Measurements from ENCODE around the gene RRBP1.

The RRBP1 gene

DNA sequence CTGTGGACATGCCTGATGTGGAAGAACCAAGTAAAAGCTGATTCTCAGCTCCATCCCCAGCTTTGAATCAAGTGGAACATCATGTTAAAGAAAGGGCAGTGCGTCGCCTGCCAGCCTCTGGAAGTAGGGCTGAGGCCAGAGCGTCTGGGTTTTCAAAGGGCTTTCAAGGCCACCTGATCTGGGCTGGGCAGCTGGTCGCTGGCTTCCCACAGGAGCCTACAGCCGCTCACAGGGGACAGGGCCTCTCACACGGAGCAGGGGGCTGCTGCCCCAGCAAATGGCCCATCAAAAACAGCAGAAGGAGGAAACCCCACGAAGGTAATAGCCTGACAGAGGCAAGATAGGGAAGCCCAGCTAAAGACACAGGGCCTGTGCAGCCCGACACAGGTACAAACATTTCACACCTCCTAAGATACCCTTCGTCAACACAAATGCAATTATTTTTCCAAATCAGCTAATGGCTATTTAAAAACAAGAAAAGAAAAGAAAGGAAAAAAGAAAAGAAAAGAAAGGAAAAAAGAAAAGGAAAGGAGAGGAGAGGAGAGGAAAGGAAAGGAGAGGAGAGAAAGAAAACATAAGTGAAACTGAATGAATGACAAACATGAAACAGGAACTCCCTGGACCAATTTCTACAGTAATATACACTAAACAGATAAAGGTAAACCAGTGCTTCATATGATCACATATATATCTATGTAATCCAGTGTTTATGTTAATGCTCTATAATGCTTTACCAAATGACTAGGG lies 24.8 kb downstream of the RRBP1 start:
- no peak overlapping the region for H3K4me3 Mint-ChIP-seq

DNA sequence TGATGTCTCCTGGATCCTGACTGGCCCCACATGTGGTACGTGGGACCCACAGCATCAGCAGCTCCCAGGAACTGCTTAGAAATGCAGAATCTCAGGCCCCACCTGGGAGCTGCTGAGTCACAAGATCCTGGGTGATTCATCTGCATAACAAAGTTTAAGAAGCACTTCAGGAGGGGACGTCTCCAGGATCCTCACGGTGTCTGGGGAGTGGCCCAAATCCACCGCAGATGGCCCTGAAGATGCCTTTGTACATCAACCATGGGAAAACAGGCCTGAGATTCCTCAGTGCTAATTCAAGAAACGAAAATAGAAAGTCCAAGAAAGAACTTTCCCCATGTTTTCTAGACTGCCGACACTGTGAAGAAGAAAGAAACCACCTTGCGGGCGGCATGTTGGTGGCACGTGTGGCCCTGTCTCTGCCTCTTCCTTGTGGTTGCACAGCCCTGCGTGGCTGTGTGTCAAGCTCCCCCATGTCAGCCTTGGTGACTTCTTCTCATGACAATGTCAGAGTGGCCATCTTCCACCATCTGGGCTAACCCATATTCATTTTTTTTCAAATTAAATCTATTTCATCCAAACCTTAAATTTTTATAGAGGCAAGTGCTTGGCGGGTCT lies 26.1 kb downstream of the RRBP1 start:
- H3K4me3 Mint-ChIP-seq = no peak overlapping the region
- H3K4me1 Mint-ChIP-seq = peaks cover 71% of the 10 kb centered on the region
- peak overlapping the region in 2 of 3 experiments; percentile 26 to 39 for H3K27ac Mint-ChIP-seq
- no peaks in the 10 kb centered on the region for H3K27me3 Mint-ChIP-seq (ENCODE audit: low read depth)
- H3K36me3 Mint-ChIP-seq (ENCODE audit: low read depth) = peaks cover 57% of the 10 kb centered on the region
- TF ChIP-seq, protein P1, sequence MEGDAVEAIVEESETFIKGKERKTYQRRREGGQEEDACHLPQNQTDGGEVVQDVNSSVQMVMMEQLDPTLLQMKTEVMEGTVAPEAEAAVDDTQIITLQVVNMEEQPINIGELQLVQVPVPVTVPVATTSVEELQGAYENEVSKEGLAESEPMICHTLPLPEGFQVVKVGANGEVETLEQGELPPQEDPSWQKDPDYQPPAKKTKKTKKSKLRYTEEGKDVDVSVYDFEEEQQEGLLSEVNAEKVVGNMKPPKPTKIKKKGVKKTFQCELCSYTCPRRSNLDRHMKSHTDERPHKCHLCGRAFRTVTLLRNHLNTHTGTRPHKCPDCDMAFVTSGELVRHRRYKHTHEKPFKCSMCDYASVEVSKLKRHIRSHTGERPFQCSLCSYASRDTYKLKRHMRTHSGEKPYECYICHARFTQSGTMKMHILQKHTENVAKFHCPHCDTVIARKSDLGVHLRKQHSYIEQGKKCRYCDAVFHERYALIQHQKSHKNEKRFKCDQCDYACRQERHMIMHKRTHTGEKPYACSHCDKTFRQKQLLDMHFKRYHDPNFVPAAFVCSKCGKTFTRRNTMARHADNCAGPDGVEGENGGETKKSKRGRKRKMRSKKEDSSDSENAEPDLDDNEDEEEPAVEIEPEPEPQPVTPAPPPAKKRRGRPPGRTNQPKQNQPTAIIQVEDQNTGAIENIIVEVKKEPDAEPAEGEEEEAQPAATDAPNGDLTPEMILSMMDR (IDR thresholded peaks at IDR 0.05; ENCODE audit: unreplicated experiment in 3 of 3) = no peak
- no peaks in the 10 kb centered on the region for H3K9me3 Mint-ChIP-seq

More for the DNA sequence above, 24.8 kb downstream of the RRBP1 start:
- TF ChIP-seq, protein P1 (IDR thresholded peaks at IDR 0.05; ENCODE audit: unreplicated experiment in 3 of 3) = no peak
- Mint-ChIP-seq H3K4me1 (peaks cover 74% of the 10 kb centered on the region), H3K9me3 (no peaks in the 10 kb centered on the region), H3K27ac (peak overlapping the region in 2 of 3 experiments; percentile 39 to 62), H3K27me3 (ENCODE audit: low read depth) (no peaks in the 10 kb centered on the region), H3K36me3 (ENCODE audit: low read depth) (peaks cover 68% of the 10 kb centered on the region)

DNA sequence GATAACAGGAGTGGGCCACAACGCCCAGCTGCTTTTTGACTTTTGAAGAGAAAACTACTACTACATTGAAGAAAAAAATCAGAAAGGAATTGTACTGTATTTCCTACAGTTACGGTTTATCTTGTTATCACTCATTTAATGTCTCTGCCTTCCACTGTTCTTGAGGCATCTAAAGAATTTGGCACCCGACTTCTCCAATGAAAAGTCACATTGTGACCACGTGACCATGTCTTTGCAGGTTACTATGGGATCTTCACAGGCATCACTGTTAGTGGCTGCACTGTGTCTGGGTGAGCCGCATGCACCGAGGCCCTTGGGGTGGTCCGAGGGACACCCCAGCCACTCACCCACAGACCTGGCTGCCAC lies 26.8 kb downstream of the RRBP1 start:
- TF ChIP-seq, protein P1 (IDR thresholded peaks at IDR 0.05; ENCODE audit: unreplicated experiment in 3 of 3) = no peak
- Mint-ChIP-seq H3K27me3 (ENCODE audit: low read depth) (no peaks in the 10 kb centered on the region), H3K9me3 (no peaks in the 10 kb centered on the region), H3K27ac (peak overlapping the region; percentile 47 to 59 (median 56)), H3K4me1 (peaks cover 71% of the 10 kb centered on the region), H3K36me3 (ENCODE audit: low read depth) (peaks cover 50% of the 10 kb centered on the region), H3K4me3 (no peak overlapping the region)

DNA sequence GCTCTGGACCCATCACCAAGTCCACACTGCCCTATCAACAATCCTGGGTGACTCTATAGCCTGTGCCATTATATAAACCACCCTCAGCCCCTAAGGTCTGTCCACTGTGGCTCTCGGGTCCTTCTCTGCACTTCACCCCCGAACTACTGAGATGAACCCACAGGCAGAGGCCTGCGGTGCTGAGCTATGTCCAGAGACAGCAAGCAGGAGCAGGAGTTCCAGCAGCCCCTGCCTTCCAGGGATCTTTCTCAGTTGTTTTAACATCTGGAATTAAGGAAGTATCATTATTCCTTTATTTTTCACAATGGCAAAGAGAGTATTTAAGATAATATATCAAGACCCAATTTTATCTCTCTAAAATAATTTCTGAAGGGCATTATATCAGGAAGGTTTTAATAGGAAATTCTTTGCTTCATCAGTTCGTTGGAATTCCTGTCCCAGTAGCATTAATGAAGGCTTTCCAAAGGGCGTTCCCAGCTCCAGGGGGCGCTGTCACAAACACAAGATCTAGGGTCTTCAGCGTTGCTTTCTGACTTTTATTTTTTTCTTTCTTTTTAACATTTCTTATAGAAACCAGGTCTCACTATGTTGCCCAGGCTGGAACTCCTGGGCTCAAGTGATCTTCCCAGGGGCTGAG lies 27.3 kb downstream of the RRBP1 start:
- peak overlapping the region; percentile 47 to 59 (median 56) for H3K27ac Mint-ChIP-seq
- no peak overlapping the region for H3K4me3 Mint-ChIP-seq
- TF ChIP-seq, protein P1 (IDR thresholded peaks at IDR 0.05; ENCODE audit: unreplicated experiment in 3 of 3) = peak; percentile 58 to 73 (median 60)
- peaks cover 72% of the 10 kb centered on the region for H3K4me1 Mint-ChIP-seq
- no peaks in the 10 kb centered on the region for H3K9me3 Mint-ChIP-seq
- peaks cover 45% of the 10 kb centered on the region for H3K36me3 Mint-ChIP-seq (ENCODE audit: low read depth)
- H3K27me3 Mint-ChIP-seq (ENCODE audit: low read depth) = no peaks in the 10 kb centered on the region

DNA sequence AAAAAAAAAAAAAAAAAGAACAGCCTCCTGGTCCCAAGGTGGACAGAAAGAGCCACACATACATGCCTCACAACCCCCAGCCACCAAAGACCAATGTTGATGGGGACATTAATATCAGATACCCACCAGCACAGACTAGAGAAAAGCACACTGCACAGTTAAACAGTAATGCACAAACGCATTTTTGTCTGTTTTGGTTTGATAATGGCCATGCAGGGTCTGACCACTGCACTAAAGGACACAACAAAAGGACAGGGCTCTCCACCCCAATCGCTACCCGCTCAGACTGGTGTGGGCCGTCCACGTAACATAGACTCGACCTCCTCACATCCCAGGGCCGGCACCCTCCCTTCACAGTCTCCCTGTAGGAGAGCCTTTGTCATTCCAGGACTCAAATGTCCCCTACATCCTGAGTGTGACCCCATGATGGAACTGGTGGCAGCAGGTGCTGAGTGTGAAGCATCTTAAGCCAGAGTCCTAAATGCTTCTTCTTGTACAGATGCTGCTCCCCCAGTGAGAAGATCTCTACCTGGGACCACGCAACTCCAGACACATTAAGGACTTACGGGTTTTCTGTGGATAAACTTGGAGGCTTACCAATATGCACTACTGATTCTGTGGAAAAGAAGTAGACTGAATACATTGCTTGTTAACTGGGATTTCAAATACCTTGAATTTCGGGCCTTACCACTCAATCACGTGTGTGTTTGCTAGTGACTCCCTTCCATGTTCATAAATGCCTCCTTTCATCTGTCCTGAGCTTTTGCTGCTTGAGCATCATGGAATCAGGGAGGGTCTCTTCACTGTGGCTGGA lies 28.0 kb downstream of the RRBP1 start:
- H3K27me3 Mint-ChIP-seq (ENCODE audit: low read depth) = no peaks in the 10 kb centered on the region
- H3K36me3 Mint-ChIP-seq (ENCODE audit: low read depth) = peaks cover 41% of the 10 kb centered on the region
- H3K27ac Mint-ChIP-seq = peak overlapping the region; percentile 47 to 59 (median 56)
- H3K4me1 Mint-ChIP-seq = peaks cover 79% of the 10 kb centered on the region
- TF ChIP-seq, protein P1 (IDR thresholded peaks at IDR 0.05; ENCODE audit: unreplicated experiment in 3 of 3) = no peak
- no peaks in the 10 kb centered on the region for H3K9me3 Mint-ChIP-seq
- no peak overlapping the region for H3K4me3 Mint-ChIP-seq
